Skin of body (tissue), 2 donors: ENCODE results near the gene CHMP5. TPM values are rescaled to one million over a fixed set of nuclear protein-coding genes. Genes with fewer than 3 reads are reported as not detected.

Experiments
- DNase-seq: peaks from one replicate; lab custom pipeline; 2025; lab: John Stamatoyannopoulos, UW
- total RNA-seq: library from RNA; depleted of rRNA; stranded (reverse); fragments of >200 nt; gene quantifications from one replicate; pipeline ENCODE4 v1.2.3, GENCODE V29; 2014

The CHMP5 gene
- total RNA-seq, 1 donor from 2014 or later = 53.4 TPM

GRCh38 chr9:33242609-33243134 is 22.2 kb upstream of the CHMP5 start:
- DNase-seq = no peak

GRCh38 chr9:33244137-33244784 is 20.6 kb upstream of the CHMP5 start:
- no peak for DNase-seq

- DNase-seq = no peak
Observed at GRCh38 chr9:33245341-33245740, 19.5 kb upstream of the CHMP5 start.

- DNase-seq = no peak
Observed at GRCh38 chr9:33246269-33246860, 18.5 kb upstream of the CHMP5 start.

GRCh38 chr9:33248606-33249005 is 16.2 kb upstream of the CHMP5 start:
- no peak for DNase-seq

GRCh38 chr9:33249087-33249658 is 15.7 kb upstream of the CHMP5 start:
- no peak for DNase-seq

- no peak for DNase-seq
Observed at GRCh38 chr9:33249983-33250382, 14.9 kb upstream of the CHMP5 start.

GRCh38 chr9:33250458-33250995 is 14.3 kb upstream of the CHMP5 start:
- DNase-seq = no peak

GRCh38 chr9:33254211-33254610 is 10.6 kb upstream of the CHMP5 start:
- no peak for DNase-seq

GRCh38 chr9:33255014-33255413 is 9.8 kb upstream of the CHMP5 start:
- no peak for DNase-seq

- DNase-seq = no peak
Observed at GRCh38 chr9:33255471-33255870, 9.4 kb upstream of the CHMP5 start.

GRCh38 chr9:33256236-33256635 is 8.6 kb upstream of the CHMP5 start:
- no peak for DNase-seq

GRCh38 chr9:33257276-33257675 is 7.6 kb upstream of the CHMP5 start:
- DNase-seq = no peak

GRCh38 chr9:33260372-33260771 is 4.5 kb upstream of the CHMP5 start:
- no peak for DNase-seq

- DNase-seq = peak; percentile 26
Observed at GRCh38 chr9:33263131-33264002, 1.5 kb upstream of the CHMP5 start.

- DNase-seq = no peak
Observed at GRCh38 chr9:33264003-33264472, 811 bp upstream of the CHMP5 start.

GRCh38 chr9:33265211-33265865 is 489 bp downstream of the CHMP5 start:
- DNase-seq = no peak

- no peak for DNase-seq
Observed at GRCh38 chr9:33267151-33267767, 2.4 kb downstream of the CHMP5 start.

GRCh38 chr9:33270146-33270545 is 5.3 kb downstream of the CHMP5 start:
- no peak for DNase-seq

- DNase-seq = no peak
Observed at GRCh38 chr9:33272061-33272460, 7.2 kb downstream of the CHMP5 start.
